GM19035 (cell line): ENCODE results near the gene LINC01488.

Experiments used
- ATAC-seq: cut with Tn5 transposase; IDR thresholded peaks from one replicate; pipeline ENCODE4 v1.9.1; 2021; ENCODE audit not compliant: unreplicated experiment

Gene LINC01488

GRCh38 chr11:69481393-69481844 lies at the start of gene LINC01488:
TSS of gene LINC01488 (plus strand) at chr11:69481663.
- ATAC-seq: no peak

DNA sequence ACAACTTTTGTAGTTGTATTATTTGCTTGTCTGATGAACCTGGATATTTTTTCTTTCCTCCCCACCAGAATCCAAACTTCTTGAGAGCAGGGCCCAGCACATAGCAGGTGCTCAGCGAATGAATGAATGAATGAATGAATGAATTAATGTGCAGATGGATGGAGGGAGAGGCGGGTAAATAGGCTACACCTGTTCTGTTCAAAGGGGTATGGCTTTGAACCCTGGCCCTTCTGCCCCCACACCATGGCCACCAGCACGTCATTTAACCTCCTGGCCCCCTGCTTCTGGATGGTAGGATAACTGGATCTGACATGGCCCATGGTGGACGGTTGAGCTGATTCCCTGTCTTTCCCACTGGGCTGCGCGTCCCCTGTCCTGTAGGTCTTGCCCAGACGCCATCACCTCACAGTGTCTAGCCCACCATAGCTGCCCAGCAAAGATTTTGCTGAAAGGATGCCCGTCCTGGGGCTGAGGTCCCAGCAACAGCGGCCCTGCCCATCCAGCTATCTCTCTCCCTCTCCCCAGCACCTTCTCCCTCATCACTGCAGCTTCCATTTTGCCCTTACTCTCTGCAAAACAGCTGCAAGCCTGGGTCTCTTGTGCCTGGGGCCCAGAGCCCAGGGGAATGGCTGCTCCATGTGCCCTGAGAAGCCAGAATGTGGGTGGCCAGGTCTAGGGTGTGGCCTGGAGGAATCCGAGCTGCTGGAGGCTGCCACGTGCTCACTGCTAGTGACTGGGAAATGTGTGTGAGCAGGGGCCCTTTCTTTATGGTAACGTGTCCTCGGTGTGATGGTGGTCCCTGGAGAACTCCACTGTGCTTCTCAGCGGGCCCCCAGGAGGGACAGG lies 49.3 kb upstream of the LINC01488 start:
- no peak for ATAC-seq

DNA sequence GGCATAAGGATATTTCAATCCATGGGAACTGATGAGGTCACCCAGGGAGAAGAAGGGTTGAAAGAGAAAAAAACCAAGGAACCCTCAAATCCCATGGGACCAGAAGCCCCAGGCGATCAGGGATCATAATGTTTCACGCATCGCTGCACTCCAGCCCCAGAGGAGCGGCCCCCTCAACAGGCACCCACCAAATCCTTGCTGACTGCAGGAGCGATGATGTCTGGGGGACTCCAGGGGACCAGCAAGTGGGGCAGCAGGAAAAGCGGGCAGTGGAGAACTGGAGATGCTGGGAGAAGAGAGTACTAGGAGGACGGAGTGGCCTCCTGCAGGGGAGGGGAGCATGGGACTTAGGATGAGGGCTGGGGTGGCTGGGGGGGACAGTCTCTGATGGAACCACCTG lies 47.7 kb upstream of the LINC01488 start:
- ATAC-seq: no peak

GRCh38 chr11:69434471-69434931 lies 47.0 kb upstream of the LINC01488 start:
- no peak for ATAC-seq

DNA sequence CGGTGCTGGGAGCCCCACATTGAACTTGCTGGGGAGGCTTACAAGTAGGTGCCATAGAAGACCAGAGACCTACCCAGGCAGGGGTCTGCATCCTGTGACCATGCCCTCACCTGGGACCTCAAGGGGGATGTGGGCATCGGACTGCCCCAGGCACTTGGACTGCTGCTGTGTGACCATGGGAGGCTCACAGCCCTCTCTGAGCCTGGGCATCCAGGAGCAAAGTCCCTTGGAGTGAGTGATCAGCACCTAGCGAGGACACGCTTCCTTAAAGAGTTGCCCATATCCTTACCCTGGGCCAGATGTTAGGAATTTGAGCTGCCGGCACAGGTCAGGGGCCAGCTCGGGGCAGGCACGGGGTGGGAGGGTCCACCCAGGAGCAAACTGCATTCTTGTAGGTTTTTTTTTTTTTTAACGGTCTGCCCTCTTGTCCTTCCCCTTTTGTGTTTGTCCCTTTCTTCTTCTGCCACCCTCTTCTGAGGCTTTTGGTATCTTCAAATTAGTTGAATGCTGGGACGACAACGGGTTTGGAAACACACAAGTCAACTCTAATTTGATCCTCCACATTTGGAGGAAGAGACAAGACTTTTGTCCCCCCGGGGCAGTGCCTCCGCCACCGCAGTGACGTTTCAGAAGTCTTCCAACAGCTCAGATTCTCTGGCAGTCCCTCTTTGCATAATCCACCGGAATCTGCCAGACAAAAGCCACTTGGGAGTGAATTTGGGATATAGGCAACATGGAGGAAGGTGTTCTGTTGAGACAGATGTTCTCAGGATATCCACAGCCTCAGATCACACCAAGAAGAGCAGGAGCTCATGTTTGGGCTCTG lies 46.1 kb upstream of the LINC01488 start:
- ATAC-seq: no peak

DNA sequence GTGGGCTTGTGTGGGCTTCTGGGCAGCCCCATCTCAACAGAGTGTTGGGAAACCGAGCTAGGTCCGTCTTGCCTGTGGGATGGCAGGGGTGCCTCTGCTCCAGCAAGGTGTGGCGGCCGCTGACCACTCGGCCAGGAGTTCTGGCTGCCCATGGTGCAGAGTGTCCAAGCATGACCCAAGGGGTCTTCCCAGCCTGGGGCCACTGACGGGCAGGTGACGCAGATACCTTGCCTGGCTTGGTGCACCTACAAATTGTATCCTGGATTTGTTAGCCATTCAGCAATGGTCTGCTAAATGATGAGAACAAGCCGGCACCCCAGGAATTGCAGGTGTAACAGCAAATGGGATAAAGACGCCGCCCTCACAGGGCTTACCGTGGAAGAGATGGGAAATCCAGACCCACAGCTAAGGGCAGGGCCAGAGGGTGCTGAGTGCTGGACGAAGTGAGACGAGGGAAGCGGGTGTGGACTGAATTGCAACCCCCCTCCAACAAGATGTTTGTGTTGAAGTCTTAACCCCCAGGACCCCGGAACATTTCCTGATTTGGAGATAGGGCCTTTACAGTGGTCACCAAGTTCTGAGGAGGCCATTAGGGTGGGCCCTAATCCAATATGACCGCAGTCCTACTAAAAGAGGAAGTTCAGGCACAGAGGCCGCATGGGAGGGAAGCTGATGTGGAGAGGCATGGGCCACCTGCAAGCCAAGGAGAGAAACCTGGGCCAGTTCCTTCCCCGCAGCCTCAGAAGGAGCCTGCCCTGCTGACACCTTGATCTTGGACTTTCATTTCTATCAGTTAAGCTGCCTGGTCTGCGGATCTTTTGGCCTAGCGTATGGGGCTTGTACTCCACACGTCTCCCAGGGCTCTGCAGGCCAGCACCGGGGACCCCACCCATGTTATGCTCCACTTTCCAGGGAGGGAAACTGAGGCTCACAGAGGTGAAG lies 45.2 kb upstream of the LINC01488 start:
- no peak for ATAC-seq

GRCh38 chr11:69437001-69437875 lies 44.2 kb upstream of the LINC01488 start:
- ATAC-seq: no peak

DNA sequence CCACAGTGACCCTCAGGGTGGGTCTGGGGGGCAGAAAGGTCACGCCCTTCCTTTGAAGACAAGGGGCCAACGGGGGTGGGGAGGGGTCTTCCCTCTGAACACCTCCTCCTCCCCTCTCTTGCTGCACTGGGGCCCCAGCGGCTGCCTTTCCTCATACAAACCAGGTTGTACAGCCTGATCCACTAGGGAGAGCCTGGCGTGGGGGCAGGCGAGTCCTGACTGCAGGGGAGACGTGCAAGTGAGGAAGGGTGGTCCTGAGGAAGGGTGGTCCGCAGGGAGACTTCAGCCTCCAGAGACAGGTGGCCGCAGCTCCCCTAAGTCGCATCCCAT lies 43.6 kb upstream of the LINC01488 start:
- ATAC-seq: no peak

DNA sequence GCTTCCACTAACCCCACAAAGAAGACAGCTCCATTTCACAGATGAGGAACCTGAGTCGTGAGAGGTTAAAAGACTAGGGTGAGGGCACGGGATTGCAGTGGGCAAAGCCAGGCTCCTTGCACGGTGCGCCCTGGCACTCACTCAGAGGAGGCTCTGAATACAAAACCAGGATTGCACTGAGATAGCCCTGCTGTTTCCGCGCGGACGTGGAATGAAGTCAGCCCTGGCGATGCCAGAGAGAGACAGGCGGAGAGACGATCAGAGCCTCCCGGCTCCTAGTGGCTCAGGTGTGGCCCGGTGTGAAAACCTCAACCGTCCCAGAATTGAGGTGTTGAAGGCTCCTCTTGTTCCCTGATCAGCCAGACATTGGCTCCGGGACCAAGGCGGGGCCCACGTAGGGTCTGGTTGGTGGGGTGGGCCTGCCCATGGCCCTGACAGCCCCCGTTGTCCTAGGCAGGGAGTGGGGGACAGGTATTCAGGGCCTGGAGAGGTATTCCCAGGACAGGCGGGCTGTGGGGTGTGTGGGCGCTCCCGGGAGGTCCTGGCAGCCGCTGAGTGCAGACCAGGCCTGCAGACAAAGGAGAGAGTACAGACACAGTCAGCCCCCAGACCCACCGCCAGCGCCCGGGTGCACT lies 43.1 kb upstream of the LINC01488 start:
- ATAC-seq: no peak

DNA sequence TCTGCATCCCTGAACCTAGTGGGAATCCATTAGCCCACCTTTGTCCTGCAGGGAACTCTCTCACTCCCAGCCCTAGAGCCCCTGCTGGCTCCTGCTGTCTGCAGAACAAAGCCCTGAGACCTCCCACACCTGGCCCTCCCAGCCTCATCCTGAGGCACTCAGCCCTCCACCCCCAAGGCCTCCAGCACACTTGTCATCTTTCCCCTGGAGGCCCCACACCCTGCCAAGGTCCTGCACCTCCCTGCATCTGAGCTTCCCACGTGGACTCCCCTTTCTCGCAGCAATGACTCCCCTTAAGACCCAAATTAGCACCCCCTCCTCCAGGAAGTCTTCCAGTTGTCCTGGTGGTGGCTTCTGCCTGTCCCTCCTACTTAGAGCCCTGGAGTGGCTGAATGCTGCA lies 42.3 kb upstream of the LINC01488 start:
- no peak for ATAC-seq

DNA sequence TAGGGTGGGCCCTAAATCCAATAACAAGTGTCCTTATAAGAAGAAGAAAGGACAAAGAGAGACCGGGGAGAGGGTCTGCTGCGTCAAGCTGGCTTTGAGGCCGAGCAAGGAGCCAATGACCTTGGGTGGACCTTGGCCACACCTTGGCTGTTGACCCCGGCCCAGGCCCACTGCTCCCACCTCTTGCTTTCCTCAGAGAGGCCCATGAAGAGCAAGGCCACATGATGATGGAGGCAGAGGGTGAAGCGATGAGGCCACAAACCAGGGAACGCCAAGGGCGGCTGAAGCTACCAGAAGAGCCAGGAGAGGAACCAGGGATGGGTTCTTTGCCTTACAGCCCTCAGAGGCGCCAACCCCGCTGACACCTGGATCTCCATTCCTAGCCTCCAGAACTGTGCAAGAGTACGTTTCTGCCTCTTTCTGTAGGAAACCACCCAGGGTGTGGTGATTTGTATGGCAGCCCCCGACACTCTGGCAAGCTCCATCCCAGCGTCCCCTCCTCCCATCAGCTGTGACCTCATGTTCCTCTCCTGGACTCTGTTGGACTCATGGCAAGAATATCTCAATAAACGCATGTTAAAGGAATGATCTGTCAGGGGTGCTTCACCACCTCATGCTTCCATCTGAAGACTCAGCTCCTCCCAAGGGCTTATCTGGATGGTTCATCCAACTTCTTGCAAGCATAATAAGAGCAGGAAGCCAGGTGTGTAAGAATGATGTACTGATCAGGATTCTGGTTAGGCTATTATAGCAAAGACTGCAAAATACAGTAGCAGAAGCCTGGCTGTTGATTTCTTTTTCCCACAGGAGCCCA lies 41.6 kb upstream of the LINC01488 start:
- no peak for ATAC-seq

GRCh38 chr11:69440876-69441275 lies 40.6 kb upstream of the LINC01488 start:
- ATAC-seq: no peak

DNA sequence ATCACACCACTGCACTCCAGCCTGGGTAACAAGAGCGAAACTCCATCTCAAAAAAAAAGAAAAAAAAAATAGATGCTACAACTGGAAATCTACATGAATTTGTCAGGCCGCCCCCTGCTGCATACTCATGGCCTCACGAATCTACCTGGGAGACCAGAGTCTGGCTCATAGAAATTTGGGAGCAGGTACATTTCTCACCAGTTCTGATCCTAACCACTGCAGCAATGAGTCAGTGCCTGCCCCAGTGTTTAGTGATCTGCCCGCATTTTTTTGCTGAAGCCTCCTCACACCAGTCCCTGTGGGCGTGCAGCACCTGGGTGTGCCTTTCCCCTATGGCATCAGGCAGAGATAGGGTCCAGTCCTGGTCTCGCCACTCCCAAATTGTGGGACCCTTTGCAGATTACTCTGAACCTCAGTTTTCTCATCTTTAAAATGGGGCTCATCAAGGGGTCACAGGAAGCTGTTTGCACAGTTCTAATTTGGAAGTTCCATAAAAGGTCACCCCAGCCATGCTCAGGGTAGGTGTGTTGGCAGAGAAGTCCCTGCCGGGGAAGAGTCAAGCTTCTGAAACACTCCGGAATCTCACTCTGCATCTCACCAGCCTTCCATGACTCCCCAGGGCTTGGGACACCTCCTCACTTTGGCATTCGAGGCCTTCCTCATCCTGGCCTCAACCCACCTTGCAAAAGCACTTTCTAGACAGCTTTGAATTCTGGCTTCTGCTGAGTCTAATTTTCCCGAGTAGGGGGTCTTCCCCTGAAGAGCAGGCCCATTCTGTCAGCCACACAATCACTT lies 39.3 kb upstream of the LINC01488 start:
- no peak for ATAC-seq

GRCh38 chr11:69442807-69443137 lies 38.7 kb upstream of the LINC01488 start:
- ATAC-seq: no peak

GRCh38 chr11:69443138-69443967 lies 38.1 kb upstream of the LINC01488 start:
- peak; percentile 82 for ATAC-seq

GRCh38 chr11:69443968-69444364 lies 37.5 kb upstream of the LINC01488 start:
- ATAC-seq: no peak
